Cardiac muscle cell (in vitro differentiated cells and primary cell): Measurements from ENCODE around the gene UNC45A. TPM values are rescaled to one million over a fixed set of nuclear protein-coding genes. Genes with fewer than 3 reads are reported as not detected.

ENCODE experiments used
- DNase-seq, 2 donors: peaks; one replicate each; pipeline versions ENCODE4 v3.0.0 to v3.0.0-alpha.2; 2010 to 2017; ENCODE audit warnings: low read depth in 1 of 2, low spot score in 1 of 2
- H3K27ac ChIP-seq: fragments of 200-600 bp; sonication (generic); 2 replicates; pipeline ENCODE4 v1.5.1; 2016
- H3K27me3 ChIP-seq: fragments of 200-600 bp; sonication (generic); 2 replicates; pipeline ENCODE4 v1.6.0; 2016; ENCODE audit warnings: control low read depth
- H3K36me3 ChIP-seq: fragments of 200-600 bp; sonication (generic); 2 replicates; pipeline ENCODE4 v1.5.1; 2016; ENCODE audit warnings: control low read depth
- H3K4me1 ChIP-seq: fragments of 200-600 bp; sonication (generic); 2 replicates; pipeline ENCODE4 v1.8.1; 2017; ENCODE audit warnings: low read depth, mild to moderate bottlenecking, mixed run types
- H3K4me3 ChIP-seq: fragments of 200-600 bp; sonication (generic); 2 replicates; pipeline ENCODE4 v1.5.1; 2016; ENCODE audit warnings: mild to moderate bottlenecking
- H3K9me3 ChIP-seq: fragments of 200-600 bp; sonication (generic); 2 replicates; pipeline ENCODE4 v1.5.1; 2017; ENCODE audit warnings: low read depth, mild to moderate bottlenecking, control low read depth
- CTCF ChIP-seq: IDR thresholded peaks from 2 replicates; pipeline ENCODE4 v1.5.1; 2012; ENCODE audit warnings: low read depth, mild to moderate bottlenecking, low read length
- polyA plus RNA-seq: library from polyadenylated mRNA; unstranded; fragments of >200 nt; fragmentation: Nextera tagmentation; extraction: Ambion mirVana; gene quantifications from 2 replicates; pipeline ENCODE4 v1.2.1, GENCODE V29; 2016
- total RNA-seq: library from RNA; depleted of rRNA; stranded (reverse); fragments of >200 nt; gene quantifications from 2 replicates; pipeline ENCODE4 v1.2.3, GENCODE V29; 2016

Gene UNC45A
- total and polyA plus RNA-seq, 2 experiments from 2014 or later: 52.5 to 68.2 TPM

- H3K9me3 ChIP-seq: no peaks in the 10 kb centered on the region
Measured at GRCh38 chr15:90910441-90911301, 24.4 kb upstream of the UNC45A start.

DNA sequence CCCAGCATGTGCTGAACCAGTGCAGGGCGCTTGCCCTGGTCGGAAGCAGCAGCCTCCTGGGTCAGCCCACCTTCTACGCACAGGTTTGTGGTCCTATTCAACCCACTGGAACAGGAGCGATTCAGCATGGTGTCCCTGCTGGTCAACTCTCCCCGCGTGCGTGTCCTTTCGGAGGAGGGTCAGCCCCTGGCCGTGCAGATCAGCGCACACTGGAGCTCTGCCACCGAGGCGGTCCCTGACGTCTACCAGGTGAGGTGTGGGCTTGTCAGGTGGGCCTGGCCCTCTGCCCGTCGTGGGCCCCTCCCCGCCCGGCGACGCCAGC is 23.8 kb upstream of the UNC45A start:
- H3K36me3 ChIP-seq: peaks cover 26% of the 10 kb centered on the region

More at GRCh38 chr15:90910441-90911301, 24.4 kb upstream of the UNC45A start:
- no peak for TF ChIP-seq CTCF
- no peaks in the 10 kb centered on the region for H3K27me3 ChIP-seq
- H3K4me3 ChIP-seq: no peak overlapping the region
- H3K4me1 ChIP-seq: peaks cover 7% of the 10 kb centered on the region
- H3K36me3 ChIP-seq: peaks cover 29% of the 10 kb centered on the region
- no peak overlapping the region for H3K27ac ChIP-seq
- DNase-seq: no peak

DNA sequence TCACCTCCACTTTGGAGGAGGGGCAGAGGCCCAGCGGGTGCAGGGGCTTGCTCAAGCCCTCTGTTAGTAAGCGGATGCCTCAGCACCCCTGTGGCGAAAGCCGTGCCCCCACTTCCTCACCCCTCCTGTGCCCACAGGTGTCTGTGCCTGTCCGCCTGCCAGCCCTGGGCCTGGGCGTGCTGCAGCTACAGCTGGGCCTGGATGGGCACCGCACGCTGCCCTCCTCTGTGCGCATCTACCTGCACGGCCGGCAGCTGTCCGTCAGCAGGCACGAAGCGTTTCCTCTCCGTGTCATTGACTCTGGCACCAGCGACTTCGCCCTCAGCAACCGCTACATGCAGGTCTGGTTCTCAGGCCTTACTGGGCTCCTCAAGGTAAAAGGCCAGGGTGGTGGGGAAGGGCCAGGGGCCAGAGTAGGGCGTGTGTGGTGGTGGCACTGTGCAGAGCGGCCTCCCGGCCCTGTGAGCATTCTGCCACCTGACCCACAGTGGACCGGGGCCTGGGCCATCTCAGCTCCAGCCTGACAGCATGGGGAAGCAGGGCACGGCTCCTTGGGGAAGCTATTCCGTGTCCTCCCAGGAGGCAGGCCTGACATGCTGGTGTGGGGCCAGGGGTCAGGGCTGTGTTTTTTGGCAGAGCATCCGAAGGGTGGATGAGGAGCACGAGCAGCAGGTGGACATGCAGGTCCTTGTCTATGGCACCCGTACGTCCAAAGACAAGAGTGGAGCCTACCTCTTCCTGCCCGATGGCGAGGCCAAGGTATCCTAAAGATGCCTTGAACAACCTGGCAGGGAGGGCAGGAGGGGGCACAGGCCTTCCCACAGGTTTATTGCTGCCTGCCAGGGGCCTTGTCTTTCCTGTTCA is 22.9 kb upstream of the UNC45A start:
- DNase-seq: no peak
- Histone ChIP-seq H3K27me3 (no peaks in the 10 kb centered on the region), H3K4me3 (no peak overlapping the region), H3K4me1 (peaks cover 12% of the 10 kb centered on the region), H3K36me3 (peaks cover 22% of the 10 kb centered on the region), H3K27ac (no peak overlapping the region), H3K9me3 (no peaks in the 10 kb centered on the region)
- TF ChIP-seq CTCF: no peak

More for the DNA sequence above, 23.8 kb upstream of the UNC45A start:
- no peak overlapping the region for H3K27ac ChIP-seq
- no peaks in the 10 kb centered on the region for H3K9me3 ChIP-seq
- peaks cover 7% of the 10 kb centered on the region for H3K4me1 ChIP-seq
- no peak overlapping the region for H3K4me3 ChIP-seq
- H3K27me3 ChIP-seq: no peaks in the 10 kb centered on the region
- DNase-seq: no peak
- TF ChIP-seq CTCF: no peak

DNA sequence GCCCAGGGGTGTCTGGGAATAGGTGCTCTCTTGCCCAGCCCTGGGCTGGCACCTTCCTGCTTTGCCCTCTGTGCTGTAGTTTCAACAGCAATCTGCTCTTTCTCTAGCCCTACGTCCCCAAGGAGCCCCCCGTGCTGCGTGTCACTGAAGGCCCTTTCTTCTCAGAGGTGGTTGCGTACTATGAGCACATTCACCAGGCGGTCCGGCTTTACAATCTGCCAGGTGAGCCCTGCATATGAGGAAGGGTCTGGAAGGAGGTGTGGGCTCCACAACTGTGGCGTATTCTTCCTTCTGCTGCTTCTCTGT is 22.4 kb upstream of the UNC45A start:
- Histone ChIP-seq H3K36me3 (peaks cover 16% of the 10 kb centered on the region), H3K4me3 (no peak overlapping the region), H3K9me3 (no peaks in the 10 kb centered on the region), H3K4me1 (peaks cover 12% of the 10 kb centered on the region), H3K27me3 (no peaks in the 10 kb centered on the region), H3K27ac (no peak overlapping the region)
- DNase-seq: no peak
- no peak for TF ChIP-seq CTCF

DNA sequence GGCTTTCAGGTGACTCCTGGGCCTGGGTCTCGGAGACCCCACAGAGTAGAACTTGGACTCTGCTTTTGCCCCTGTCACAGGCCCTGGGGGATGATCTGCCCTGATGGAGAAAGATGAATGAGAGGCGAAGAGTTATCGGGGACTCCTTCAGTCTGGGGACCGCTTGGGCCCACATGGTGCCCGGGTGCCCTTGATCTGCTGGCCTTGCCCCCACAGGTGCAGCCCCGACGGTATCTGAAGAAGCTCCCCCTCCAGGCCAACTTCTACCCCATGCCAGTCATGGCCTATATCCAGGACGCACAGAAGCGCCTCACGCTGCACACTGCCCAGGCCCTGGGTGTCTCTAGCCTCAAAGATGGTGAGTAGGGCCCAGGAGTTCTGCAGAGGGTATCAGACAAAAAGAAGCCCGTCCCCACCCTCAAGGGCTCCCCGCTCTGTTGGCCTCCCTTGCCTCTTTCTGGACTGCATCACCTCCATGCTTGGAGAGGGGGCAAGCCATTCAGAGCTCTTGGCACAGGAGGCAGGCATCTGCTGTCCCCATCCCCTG is 21.6 kb upstream of the UNC45A start:
- H3K27me3 ChIP-seq: no peaks in the 10 kb centered on the region
- DNase-seq: no peak
- H3K4me1 ChIP-seq: peaks cover 5% of the 10 kb centered on the region
- no peaks in the 10 kb centered on the region for H3K9me3 ChIP-seq
- no peak for TF ChIP-seq CTCF
- no peak overlapping the region for H3K27ac ChIP-seq
- no peak overlapping the region for H3K4me3 ChIP-seq
- H3K36me3 ChIP-seq: peaks cover 20% of the 10 kb centered on the region
